HG03457 (cell line): ENCODE measurements around the gene VILL.

Source experiments
- ATAC-seq: cut with Tn5 transposase; IDR thresholded peaks from one replicate; pipeline ENCODE4 v1.9.1; 2021; ENCODE audit warnings: moderate number of reproducible peaks; ENCODE audit not compliant: unreplicated experiment

VILL gene

DNA sequence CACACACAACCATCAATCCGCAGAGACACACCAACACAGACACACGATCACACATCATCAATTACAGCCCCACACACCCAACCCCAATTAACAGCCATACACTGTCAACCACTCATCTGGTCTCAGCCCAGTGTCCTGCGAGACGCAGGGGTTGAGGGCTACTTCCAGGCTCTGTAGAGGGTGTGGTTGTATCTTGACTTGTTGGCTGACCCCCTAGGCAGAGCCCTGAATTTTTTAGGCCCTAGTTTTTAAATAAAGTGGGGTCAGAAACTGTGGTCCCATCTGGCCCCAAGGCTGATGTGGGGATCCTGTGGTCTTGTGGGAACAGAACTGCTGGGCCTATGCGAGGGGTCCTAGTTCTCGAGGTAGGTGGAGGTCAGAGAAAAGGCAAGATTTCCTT is 9.2 kb downstream of the VILL start:
- no peak for ATAC-seq

DNA sequence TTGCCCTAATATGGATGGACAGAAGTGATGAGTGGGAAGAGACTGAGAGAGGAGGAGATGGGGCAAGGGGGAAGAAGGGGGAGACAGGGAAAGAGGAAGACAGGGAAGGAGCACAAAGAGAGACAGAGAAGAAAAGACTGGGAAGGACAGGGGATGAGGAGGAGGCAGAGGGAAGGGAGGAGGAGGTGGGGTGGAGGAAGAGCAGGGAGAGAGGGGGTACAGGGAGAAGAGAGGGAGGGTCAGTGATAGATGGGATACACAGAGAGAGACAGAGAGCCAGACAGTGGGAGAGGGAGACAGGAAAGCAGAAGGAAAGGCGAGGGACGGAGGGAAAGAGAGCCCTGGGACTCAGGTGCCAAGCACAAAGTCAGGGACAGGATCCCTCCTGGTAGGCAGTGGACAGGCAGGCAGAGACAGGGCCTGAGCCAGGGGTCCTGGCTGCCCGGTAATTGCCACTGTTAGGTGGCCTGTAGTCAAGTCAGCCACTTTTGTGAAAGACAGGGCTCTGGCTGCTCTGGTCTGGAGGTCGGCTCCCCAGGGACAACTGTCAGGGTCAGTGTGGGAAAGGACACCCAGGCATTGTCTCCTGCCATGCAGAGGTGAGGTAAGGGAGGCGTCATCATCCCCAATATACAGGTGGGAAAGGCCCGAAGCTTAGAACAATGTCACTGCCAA is 9.8 kb downstream of the VILL start:
- no peak for ATAC-seq

DNA sequence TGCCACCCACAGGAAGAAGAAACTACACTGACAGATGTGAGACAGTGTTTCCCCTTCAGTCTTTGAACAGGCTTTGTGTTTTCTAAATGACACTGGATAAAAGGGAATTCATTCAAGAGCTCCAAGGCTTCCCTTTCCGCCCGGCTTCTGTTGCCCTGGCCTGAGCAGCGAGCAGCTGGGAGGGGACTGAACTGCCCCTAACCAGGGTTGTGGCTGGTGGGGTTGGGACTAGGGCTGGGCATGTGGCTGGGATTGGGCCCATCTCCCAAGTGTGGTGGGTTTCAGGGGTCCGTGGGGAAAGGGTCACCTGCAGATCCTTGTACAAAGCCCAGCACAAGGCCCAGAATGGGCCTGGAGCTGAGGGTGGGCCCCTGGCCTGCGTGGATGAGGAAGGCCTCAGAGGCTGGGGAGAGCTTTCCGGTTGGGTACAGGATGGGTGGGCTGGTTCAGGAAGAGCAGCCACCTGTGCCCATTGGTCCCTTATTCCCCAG is 10.4 kb downstream of the VILL start:
- ATAC-seq = no peak

DNA sequence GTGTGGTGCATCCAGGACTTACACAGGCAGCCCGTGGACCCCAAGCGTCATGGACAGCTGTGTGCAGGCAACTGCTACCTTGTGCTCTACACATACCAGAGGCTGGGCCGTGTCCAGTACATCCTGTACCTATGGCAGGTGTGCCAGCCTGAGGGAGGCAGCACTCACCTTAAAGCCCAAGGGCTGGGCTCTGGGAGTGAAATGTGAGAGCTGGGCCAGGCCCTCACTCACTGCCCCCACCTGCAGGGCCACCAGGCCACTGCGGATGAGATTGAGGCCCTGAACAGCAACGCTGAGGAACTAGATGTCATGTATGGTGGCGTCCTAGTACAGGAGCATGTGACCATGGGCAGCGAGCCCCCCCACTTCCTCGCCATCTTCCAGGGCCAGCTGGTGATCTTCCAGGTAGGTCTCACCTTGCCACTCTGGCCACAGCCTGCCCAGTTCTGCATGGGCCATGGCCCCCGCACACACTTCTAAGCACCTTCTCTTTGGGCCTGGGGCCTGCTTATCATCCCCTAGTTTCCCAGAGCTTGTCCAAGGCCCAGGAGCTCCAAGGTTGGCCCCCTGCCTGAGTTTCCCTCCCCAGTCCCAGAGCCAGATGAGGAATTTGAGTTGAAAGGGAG is 11.0 kb downstream of the VILL start:
- no peak for ATAC-seq

DNA sequence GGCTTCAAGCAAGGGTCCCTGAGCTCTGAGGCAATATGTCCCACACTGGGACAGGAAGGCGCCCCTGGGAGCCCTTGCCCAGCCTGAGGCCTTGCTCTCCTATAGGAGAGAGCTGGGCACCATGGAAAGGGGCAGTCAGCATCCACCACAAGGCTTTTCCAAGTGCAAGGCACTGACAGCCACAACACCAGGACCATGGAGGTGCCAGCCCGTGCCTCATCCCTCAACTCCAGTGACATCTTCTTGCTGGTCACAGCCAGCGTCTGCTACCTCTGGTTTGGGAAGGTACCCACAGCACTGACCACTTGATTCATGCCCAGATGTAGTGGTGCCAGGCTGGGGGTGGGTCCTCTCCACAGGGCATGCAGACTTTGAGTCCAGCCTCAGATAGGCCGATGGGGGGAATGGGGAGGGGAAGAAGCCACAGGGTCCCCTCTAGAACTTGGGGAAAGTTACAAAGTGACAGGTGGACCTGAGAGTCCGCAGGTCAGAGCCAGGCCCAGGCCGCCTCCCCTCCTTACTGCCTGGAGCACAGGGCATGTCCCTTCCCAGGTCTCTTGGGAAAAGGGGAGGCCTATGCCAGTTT is 11.8 kb downstream of the VILL start:
- ATAC-seq = no peak

DNA sequence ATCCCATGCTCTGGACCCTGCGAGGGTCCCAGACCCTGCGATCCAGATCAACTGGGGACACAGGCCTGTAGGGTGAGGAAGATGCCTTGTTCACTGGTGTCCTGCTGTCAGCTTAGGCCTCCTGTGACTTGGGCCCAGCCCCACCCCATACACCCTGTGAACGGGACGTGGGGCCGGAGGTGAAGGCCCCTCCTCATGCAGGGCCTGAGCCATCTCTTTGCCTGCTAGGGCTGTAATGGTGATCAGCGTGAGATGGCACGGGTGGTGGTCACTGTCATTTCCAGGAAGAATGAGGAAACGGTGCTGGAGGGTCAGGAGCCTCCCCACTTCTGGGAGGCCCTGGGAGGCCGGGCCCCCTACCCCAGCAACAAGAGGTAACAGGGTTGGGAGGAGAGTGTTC is 12.4 kb downstream of the VILL start:
- no peak for ATAC-seq

DNA sequence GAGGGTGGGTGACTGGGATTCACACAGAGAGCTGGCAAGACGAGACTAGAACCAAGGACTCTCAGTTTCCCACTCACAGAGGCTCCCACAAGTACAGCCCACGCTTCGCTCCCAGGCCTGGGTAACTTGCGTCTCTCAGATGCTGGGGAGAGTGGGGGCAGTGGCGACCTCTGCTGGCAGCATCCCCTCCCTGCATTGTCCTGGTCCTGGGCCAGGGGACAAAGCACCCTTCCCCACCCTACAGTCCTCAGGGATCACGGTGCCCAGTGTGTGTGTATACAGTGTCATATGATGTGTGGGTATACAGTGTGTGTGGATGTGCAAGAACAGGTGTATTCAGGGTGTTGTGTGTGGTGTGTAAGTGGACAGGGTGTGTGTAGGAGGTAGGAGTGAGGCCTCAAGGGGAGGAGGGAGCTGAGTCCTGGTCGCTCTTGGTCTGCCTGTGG is 12.8 kb downstream of the VILL start:
- ATAC-seq = no peak

DNA sequence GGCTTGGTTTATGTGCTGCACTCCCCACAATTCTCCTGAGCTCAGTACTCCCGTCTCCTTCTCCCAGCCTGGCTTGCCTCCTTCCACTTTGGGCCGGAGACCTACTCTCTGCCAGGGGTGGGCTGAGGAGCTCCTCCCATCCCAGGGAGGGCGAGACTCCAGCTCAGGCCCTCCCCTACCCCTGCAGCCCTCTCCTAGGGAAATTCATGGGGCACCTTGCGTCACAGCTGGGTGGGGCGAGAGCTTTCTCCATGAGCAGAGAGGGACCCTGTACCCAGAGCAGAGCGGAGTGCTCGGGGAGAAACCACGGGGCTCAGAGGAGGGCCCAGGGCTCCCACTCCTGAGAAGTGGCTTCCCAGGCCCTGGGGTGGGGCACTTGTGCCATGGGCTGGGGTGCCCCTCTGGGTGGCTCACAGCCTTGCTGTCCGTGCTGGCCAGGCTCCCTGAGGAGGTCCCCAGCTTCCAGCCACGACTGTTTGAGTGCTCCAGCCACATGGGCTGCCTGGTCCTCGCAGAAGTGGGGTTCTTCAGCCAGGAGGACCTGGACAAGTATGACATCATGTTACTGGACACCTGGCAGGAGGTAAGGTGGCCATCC is 13.3 kb downstream of the VILL start:
- no peak for ATAC-seq

DNA sequence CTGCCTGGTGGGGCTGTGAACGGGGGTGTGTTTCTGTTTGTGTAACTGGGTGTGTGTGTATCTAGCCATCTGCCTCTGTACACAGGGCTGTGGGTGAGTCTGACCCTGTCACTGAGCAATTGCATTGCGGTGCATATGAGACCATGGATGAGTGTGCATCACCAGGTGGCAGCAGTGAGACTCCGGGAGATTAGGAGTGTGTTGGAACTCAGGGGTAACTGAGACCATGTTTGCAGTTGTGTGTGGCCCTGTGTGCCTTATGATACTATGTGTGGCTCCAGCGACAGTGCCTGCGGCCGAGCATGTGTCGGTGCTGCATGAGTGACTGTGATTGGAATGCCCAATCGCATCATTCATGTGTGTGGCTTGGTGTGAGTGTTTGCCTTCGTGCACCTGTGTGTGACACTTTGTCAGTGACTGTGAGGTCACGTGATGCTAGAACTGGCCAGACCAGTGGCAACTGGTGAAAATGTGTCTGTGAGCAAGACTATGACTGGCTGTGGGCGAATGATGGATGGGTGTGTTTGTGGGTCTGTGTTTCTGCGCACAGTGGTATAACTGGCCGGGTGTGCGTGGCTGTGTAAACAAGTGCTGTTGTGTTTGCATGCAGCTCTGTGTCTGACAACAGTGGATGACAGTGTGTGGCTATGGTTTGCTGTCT is 14.0 kb downstream of the VILL start:
- no peak for ATAC-seq

DNA sequence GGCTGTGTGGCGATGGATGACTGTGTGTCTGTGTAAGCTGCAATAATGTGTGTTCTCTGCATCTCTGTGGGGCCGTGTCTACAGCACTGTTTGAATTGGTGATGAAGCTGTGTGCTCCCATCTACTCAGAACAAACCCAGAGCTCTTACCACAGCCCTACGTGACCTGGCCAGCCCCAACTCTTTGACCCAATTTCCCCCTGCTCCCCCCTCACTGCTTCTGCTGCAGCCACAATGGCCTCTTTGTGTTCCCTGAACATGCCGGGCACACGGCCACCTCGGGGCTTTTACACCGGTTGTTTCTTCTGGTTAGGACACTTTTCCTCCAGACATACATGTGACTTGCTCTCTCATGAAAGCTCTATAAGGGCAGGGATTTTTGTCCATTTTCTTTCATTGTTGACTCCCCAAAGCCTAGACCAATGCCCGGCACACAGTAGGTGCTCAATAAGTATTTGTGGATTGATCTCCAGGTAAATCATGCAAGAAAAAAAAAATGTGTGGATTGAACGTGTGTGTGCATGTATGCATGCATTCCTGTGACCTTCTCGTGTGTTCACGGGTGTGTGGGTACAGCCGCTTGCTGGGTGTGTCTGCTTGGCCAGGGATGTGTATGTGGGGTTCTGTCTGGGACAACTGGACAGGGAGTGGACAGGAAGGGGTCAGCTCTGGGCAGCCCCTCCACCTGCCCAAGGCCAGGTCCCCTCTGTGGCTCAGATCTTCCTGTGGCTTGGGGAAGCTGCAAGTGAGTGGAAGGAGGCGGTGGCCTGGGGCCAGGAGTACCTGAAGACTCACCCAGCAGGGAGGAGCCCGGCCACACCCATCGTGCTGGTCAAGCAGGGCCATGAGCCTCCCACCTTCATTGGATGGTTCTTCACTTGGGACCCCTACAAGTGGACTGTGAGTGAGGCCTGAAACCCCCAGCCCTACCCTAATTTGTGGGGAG is 14.8 kb downstream of the VILL start:
- ATAC-seq = no peak

DNA sequence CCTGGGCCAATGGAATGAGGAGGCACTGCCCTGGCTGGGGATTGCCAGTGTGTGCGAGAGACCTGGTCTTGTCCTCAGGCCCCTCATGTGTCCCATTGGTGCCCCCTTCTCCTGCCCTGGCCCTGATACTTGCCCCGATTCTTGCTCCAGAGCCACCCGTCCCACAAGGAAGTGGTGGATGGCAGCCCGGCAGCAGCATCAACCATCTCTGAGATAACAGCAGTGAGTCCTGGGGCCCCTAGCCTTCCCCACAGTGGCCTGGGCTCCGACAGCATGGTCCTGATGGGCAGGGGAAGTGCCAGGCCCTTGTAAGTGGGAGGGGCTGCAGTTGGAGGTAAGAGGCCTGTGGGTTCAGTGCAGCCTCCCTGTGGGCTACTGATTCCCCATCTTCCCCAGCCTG is 15.4 kb downstream of the VILL start:
- no peak for ATAC-seq

DNA sequence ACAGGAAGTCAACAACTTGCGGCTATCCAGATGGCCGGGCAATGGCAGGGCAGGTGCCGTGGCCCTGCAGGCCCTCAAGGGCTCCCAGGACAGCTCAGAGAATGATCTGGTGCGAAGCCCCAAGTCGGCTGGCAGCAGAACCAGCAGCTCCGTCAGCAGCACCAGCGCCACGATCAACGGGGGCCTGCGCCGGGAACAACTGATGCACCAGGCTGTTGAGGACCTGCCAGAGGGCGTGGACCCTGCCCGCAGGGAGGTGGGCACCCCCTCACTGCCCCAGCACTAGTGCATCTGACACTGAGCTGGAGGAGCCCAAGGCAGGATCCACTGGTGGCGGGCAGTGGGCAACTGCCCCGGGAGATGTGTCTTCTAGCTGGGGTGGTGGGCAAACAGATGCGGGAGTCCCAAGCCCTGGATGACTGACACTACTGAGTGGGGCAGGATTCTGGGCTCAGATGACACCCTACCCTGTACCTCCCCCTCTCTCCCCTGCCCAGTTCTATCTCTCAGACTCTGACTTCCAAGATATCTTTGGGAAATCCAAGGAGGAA is 15.9 kb downstream of the VILL start:
- ATAC-seq = no peak

DNA sequence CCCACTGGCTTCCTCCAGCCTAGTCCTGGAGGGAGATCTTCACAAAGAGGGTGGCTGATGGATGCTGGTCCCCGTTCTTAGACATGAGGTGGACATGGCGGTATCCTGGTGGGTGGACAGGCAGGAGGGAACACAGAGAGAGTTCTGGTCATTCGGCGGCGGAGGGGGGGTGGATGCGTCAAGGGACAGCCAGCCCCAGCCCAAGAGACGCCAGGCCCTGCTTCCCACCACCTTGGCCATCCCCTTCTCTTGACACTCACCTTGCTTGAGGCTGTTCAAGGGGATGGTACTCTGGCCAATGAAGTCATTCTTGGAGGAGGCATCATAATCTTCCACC is 17.1 kb downstream of the VILL start:
- ATAC-seq = no peak

DNA sequence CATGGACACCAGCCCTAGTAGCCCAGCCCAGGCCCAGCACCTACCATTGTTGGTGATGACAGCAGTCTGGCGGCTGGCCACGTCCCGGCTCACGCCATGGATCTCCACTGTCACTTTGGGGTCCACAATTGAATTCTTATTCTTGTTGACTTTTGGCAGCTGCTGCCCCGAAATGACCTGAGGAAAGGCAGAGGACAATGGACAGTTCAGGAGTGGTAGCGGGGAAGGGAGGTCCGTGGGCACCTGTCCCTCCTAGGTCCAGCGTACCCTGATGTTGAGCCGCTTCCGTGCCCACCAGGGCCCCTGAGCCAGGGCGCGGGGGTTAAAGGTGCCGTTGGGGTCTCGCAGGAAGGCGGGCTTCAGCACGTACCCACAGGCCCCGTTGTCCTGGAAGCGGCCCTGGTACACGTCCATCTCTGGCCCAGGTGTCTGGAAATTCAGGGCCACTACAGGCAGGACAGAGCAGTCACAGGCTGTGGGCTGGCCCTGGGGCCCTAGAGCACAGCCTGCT is 17.7 kb downstream of the VILL start:
- ATAC-seq = no peak

DNA sequence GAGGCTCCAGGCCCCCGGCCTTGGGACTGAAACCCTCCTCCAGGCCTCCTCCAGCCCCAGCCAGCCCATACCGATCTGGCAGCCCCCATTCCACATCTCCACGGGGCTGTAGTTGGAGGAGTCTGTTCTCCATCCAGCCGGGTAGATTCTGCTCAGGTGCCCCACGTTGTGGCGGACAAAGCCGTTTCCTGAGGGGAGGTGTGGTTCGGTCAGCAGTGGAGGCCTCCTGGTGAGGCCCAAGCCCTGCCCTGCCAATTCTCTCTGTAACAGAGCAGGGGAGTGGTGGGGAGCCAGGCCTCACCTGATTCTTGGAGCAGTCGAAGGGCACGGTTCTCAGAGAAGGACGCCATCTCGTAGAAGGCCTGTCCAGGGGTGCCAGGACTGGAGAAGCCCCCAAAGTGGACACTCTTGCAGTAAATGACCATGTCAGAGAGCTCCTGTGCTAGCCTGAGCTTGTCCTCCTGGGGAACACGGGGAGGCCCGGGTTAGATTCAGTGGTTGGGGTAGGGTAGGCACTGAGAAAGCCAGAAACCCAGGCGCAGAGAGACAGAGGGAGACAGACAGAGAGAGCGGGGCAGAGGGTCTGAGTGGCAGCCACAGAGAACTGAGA is 18.5 kb downstream of the VILL start:
- no peak for ATAC-seq

DNA sequence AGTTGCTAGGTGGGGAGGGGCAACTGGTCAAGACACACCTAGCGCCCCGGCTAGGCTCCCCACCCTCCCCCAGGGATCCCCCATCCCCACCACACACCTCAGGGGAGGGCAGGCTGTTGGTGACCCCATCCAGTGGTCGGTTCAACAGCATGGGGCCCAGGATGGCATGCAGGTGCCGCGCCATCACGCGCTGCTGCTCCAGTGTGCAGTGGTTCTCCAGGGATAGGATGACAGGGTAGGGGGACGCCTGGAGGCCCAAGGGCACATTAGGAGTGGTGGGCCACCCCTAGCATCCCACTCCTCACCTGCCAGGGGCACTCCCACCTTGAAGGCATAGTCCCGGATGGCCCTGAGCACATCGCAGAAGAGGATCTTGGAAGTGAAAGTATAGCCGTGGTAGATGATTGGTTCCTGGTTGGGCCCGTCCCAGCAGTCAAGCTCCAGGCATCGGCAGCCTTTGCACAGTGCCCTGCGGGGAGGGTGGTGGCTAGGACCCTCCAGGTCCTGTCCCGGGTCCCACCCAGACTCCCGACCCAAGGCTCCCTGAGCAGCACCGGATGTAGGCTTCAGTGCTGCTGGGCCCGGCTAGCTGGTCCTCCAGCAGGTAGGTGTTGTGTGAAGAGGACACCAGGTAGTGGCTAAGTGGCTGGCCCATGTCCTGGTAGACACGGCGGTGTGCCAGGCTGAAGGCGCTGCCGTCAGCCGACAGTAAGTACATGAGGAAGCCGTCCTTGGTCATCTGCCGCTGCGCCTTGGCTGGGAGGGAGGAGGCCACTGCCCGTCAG is 19.4 kb downstream of the VILL start:
- ATAC-seq = no peak

DNA sequence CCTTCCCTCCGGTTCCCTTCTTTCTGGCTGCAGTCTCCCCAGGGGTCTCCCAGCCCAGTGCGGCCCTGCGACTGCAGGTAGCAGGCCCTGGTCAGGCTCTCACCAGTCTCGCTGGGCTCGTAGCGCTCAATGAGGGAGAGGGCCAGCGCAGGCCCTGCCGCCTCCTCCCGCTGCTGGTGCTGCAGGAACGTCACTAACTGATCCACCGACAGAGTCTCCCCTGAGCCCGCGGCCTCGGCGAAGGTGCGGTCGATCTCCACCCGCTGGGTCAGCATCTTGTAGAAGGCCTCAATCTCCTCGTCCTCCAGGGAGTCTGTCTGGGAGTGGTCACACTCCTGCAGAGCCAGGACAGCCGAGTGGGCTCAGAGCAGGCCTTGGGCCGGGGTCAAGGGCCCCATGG is 20.5 kb downstream of the VILL start:
- ATAC-seq = no peak

DNA sequence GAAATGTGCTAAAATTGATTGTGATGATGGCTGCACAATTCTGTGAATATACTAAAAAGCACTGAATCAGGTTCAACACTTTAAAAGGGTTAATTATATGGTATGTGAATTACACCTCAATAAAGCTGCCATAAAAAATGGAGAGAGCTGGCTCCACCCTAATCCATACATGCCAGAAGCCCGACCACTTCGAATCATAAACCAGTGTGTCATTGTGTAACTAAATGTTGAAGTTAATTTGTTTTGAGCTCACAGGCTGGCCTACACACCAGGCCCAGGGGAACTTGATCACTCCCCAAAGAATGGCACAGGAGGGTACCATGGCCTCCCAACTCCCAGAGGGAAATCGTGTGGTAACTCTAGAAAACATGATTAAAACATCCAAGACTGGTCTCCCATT is 24.9 kb downstream of the VILL start:
- no peak for ATAC-seq

DNA sequence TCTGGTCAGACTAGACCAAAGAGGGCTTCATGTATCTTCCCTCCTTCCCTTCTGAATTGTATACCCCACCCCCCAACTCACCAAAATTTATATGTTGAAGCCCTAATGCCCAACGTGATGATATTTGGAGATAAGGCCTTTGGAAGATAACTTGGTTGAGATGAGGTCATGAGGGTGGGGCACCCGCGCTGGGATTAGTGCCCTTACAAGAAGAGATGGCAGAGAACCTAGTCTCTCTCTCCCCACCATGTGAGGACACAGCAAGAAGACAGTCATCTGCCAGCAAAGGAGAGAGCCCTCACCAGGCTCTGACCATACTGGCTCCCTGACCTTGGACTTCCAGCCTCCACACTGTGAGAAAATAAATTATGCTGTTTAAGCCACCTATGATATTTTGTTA is 25.4 kb downstream of the VILL start:
- no peak for ATAC-seq
